Epithelial cell of proximal tubule (primary cell): ENCODE data around the gene IDH3B. TPM values are rescaled to one million over a fixed set of nuclear protein-coding genes. Genes with fewer than 3 reads are reported as not detected.
A peak's percentile ranks its signal among the peaks of the same experiment; 100 is the strongest.

Experiments used
- DNase-seq: peaks from one replicate; pipeline ENCODE4 v3.0.0-alpha.2; 2011; ENCODE audit warnings: low read depth
- H3K4me3 ChIP-seq: 2 replicates; pipeline ENCODE4 v1.5.1; 2011; ENCODE audit warnings: low read depth, mild to moderate bottlenecking, low read length
- CTCF ChIP-seq: conservative IDR thresholded peaks from 2 replicates; pipeline ENCODE4 v1.5.1; 2012; ENCODE audit warnings: low read depth, mild to moderate bottlenecking, low read length
- total RNA-seq: library from RNA; depleted of rRNA; stranded (reverse); fragments of >200 nt; gene quantifications from 2 replicates; pipeline ENCODE4 v1.2.3, GENCODE V29; 2015

The IDH3B gene
- total RNA-seq, 1 donor from 2014 or later = 99.3 TPM

- H3K4me3 ChIP-seq = peak overlapping the region; percentile 64
- TF ChIP-seq CTCF = no peak
- DNase-seq = no peak
Observed at GRCh38 chr20:2652724-2653555, 11.1 kb downstream of the IDH3B start.

GRCh38 chr20:2651772-2652723 lies 12.0 kb downstream of the IDH3B start, which contains the start of gene NOP56:
TSS of gene NOP56 (plus strand) at chr20:2652632. CDS start at chr20:2652661, 29 bp downstream.
- peak within 1 kb of the TSS; percentile 64 for H3K4me3 ChIP-seq
- no peak for DNase-seq
- TF ChIP-seq CTCF = no peak

GRCh38 chr20:2643708-2644107 lies 20.3 kb downstream of the IDH3B start:
- DNase-seq = no peak
- no peak for TF ChIP-seq CTCF

GRCh38 chr20:2640899-2641298 lies 23.1 kb downstream of the IDH3B start:
- no peak for TF ChIP-seq CTCF
- DNase-seq = no peak
- no peak overlapping the region for H3K4me3 ChIP-seq

More at GRCh38 chr20:2643708-2644107, 20.3 kb downstream of the IDH3B start:
- H3K4me3 ChIP-seq = no peak overlapping the region

- no peak for DNase-seq
- H3K4me3 ChIP-seq = no peak overlapping the region
- no peak for TF ChIP-seq CTCF
Observed at GRCh38 chr20:2640260-2640659, 23.8 kb downstream of the IDH3B start.

- DNase-seq = no peak
- no peak for TF ChIP-seq CTCF
Observed at GRCh38 chr20:2637246-2637645, 26.8 kb downstream of the IDH3B start.

More at GRCh38 chr20:2637246-2637645, 26.8 kb downstream of the IDH3B start:
- H3K4me3 ChIP-seq = no peak overlapping the region
